ENCODE results near the gene KCNJ15.

Gene KCNJ15

DNA sequence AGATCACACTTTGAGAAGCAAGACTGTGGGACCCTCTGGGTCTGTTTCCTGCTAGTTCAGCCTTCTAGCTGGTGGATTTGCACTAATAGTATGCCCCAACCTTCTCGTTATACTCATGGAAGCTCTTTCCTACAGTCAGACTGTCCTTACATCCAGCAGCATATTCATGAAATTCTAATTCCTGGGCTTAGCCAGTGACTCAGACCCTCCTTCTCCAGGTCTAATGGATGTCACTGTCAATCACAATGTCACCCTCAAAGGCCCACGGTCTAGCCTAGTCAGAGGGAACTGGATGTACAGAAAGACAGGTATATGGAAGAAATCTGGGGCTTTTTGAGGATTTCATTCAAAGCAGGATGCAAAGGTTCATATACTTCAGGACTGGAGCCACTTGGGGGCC is 72.4 kb downstream of the KCNJ15 start:
- no peak for DNase-seq

DNA sequence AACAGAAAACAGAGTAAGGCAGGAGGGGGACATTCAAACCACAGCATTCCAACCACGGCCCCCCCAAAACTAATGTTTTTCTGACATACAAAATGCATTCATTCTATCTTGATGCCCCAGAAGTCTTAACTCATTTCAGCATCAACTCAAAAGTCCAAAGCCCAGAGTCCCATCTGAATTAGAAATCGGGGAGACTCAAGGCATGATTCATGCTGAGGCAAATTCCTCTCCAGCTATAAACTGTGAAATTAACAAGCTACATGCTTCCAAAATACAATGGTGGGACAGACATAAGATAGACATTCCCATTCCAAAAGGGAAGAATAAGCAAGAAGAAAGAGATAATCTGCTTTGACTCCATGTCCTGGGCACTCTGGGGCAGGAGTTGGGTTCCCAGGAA is 73.9 kb downstream of the KCNJ15 start:
- no peak for DNase-seq

DNA sequence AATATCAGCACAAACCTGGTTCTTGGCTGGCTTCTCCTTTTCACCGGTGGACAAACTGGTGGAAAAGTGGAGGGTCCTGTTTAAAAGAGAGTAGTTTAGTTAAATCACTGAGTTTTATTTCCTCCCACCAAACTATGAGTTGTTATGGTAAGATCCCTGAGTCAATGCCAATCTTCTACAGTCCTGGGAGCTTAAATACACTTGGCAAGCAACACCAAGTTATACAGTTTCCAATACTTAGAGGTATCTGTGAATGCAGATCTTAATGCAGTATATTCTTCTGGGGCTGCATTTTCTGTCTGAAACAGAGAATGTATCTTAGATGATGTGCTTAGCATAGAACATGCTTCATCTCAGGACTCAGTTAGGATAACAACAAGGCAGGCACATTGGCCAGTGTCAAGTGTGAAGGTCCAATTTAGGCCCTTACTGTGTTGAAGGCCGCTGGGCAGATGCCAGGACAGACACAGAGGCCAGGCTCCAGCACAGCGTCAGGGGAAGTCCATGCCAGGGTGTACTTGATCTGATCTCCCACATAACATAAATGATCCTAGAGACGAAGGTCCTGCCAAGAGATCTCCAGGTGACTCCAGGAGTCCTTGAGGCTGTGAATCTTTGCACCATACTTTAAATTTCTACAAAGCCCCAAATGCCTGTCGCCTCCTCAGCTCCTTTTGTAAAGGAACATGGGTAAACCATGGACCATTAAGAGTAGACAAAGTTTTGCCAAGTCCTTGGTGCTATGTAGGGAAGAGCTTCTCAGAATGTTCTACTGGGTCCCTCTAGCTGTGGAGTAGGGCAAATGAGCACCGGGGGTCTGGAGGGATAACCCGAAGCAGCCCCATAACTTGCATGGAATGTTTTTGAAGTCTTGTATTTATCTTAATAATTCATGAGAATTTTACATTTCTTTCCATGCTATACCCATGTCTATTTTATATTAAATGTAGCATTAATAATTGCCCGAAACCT is 76.8 kb downstream of the KCNJ15 start:
- no peak for DNase-seq

DNA sequence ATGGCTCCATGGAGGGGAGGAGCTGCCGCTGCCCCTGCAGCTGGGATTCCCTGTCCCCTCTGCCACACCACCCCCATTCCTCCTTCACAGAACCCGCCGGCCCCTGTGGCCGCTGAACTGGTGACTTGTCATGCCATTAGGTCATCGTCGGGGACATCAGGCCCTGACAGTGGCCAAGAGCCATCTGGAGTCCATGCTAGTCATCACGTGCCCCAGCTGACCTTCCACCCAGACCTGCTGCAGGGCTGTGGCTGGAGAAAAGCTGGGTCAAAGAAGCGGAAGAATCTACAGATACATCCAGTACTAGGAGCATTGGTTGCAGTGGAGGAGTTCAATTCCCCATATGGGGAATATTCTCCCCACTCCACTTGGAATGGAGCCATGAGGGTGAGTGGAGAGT is 78.1 kb downstream of the KCNJ15 start:
- DNase-seq: no peak

DNA sequence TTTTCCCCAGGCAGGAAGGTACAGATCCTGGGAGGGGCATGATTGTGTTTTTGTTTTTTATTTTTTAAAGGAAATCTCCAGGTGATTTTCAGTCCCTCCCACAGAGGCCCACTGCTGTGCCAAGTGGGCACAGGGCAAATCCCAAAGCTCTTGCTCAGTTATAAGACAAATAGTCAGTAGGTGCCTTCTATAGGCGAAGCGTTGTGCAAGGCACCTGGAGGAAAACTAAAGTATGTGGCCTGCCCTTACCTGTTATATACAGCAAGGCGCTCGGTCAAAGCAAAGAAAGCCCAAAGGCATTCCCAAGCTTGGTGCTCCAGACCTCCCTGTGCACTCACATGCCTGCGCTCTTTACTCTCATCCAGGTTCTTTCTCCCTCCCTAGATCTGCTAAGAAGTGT is 81.0 kb downstream of the KCNJ15 start:
- DNase-seq: no peak

DNA sequence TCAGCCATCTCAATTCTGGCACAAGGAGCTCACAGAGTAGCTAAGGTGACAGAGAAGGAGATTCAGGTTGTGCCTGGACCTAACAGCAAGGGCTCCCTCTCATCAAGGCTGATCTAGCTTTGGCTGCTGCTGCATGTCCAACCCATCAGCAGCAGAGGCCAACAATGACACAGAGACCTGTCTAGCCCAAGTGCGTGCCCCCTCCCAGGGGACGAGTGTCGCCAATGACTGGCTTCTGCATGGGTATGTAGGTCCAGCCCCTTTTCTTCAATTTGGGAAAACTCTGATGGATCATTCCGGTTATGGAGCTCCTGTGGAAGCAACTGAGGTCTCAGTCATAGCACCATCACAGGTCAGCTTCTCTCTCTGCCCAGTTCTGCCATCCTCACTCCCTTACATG is 83.3 kb downstream of the KCNJ15 start:
- no peak for DNase-seq

DNA sequence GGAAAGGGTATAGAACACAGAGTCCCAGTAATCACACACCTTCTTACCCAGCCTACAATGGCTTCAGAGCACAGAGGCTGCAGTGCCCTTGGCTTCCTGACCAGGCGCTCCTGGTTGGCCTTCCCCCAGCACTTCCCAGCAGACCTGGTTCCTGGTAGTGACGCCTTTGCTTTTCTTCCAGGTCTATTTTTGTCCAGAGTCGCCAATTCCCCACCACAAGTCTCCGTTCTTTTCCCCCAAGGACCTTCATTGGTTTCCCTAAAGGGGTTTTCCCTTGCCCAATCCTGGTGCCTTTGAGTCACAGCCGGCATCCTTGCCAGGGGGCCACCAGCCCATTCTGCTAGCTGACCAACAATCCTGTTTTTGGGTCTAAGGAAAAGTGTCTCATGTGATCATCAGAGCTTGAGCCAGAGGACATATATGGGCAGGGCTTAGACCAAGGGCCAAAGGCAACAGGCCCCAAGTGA is 84.8 kb downstream of the KCNJ15 start:
- no peak for DNase-seq

DNA sequence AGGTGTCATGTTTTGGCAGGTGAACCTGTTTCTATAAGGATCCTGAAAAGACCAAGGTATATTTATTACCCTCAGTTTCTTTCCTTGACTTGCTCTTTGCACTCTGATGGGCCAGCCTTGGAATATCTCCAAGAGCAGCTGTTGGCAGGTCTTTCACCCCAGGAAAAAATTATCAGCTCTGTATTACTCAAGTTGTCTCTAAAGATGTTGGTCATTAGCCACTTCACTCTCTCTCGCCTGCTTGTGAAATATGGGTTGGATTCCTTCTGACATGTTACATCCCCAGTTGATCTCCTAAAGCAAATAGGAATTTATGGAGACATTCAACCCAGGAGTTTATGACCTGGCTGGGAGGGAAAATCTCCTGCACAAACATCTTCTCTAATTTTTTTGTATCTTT is 85.9 kb downstream of the KCNJ15 start:
- no peak for DNase-seq

DNA sequence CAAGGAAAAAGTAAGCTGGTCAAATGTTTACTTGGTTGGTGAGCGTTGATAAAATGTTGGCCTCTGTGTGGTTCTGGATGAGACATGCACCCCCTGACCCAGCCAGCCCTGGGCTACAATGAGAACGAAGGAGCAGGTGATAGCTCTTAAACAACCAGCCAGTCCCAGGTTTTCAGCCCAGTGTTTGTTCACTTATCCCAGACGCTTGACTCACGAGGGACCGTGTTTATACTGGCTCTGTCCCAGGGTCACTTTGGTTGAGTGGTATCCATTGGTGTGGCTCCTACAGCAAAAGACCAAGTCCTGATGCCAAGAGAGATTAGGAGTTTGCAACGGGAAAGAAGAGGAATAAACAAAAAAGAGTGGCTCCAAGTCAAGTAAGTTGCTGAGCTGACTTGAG is 86.9 kb downstream of the KCNJ15 start:
- DNase-seq: no peak

DNA sequence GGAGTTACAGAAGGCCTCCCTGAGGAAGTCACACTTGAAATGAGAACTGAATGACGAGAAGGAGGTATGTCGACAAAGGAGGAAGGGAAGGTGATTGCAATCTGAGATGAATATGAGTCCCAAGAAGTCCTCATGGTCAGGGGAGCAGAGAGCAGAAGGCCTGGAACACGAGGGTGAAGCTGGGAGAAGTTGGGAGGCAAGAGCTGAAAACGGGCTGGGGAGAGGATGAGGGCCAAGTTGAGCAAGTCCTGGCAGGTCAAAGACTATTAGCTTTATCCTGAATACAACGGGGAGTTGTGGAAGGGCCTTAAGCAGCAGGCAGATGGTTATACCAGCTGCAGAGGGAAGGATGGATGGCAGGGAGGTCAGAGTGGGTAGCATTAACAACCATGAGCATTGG is 89.5 kb downstream of the KCNJ15 start:
- no peak for DNase-seq

DNA sequence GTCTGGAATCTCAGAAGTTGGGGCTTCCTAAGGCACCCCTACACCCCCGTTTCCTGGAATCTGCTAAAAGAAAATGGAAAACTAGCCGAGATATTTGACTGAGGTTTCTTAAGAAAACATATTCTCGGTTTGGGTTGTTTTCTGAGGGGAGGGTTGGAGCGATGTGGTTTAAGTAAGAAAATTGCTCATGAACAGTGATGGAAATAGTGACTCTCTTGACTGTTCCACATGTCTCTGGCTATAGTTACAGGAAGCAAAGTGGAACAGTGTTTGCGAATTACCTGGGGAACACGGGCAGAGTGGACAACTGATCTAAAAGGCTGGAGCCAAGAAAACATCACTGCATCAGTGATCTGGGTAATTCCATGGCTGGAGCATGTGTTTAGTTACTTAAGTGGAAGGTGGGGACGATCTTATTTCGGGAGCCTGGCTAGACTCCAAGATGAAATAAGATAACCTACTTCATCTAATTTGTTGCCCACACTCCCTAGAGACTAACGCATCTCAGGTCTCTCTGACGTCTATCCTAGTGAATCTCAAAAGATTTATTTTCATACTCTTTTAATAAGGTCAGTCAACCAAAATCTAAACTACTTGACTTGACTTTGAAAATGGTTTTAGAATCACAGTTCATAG is 92.4 kb downstream of the KCNJ15 start:
- DNase-seq: no peak

DNA sequence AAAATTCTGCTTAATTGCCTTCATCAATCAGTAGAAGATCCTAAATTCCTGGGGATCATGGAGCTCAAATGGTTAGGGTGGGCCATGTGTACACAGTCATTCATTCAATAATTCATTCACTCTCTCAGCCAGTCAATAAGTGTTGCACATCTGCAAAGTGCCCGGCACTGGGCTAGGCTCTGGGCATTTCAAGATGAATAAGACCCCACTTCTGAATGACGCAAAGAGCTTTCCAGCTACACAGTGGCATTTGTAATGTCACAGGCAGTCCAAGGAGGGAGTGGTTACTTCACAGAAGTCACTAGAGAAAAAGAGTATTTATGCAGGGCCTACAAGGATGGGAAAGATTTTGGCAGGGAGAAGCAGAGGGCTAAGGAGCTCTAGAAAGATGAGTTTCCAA is 93.2 kb downstream of the KCNJ15 start:
- no peak for DNase-seq

DNA sequence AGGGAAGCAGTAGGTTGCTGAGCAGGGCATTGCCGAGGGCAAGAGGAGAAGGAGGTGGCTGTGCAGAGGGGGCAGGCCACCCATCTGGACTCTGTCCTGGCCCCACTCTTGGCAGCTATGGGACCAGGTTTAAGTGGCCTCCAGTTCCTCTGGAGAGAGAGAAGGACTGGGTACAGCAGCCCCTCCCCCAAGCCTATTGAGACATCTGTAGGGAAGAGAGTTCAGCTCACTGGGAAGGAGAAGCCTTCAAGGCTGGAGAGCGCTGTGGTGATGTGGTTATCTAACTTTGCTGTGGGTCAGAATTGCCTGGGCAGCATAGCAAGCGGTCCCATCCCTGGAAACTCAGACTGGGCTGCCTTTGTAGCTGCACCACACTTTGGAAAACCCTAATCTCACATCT is 93.9 kb downstream of the KCNJ15 start:
- no peak for DNase-seq

DNA sequence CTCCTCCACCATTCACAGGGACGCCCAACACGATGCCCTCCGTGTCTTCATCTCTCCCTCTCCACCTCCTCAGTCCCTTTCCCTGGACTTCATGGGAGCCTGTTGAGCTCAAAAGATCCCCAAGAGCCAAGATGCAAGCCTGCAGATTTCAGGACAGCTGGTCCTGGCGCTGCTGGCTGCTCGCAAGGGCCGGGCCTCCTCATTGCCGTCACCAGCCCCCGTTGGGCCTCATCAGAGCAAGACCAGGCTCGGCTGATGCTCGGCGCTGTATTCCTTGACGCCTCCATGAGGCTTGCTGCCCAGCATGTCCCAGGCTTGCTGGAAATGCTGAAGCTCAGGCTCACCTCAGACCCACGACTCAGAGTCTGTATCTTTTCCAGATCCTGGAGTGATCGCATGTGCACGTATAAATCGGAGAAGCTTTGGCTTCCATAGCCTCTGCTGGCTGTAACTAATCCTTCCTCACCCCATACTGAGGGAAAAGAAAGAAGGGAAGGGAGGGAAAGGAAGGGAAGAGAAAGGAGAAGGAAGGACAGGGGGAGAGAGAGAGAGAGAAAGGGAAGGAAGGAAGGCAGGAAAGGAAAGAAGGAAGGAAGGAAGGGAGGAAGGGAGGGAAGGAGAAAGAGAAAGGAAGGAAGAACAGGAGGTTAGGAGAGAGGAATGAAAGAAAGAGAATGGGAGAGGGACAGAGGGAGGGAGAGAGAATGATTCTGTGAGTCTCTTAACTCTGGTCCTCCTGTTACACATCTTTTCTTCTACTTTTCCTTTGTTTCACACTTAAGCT is 94.6 kb downstream of the KCNJ15 start:
- DNase-seq: no peak

DNA sequence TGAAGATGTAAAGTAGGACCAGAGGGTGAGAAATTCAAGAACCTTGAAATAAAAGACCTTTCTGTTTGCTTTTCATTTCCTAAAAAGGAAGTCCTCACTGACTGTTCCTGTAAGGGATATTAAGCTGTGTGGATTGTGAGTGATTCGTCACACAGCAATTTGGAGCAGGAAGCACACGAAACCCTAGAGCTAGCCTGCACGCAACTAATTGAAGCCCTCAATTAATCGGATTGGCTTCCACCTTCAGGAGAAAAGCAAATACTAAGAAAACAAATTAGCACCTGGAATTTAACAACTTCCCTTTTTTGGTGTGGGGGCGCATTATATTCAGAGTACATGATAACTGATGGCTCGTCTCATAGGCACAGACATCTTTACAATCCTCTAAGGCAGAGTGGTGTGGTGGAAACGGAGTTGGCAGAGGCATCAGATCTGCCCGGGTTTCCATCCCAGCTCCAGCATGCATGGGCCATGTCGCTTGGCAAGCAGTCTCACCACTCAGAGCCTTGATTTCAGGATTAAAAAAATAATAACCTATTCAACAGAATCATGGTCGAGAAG is 95.2 kb downstream of the KCNJ15 start:
- no peak for DNase-seq

DNA sequence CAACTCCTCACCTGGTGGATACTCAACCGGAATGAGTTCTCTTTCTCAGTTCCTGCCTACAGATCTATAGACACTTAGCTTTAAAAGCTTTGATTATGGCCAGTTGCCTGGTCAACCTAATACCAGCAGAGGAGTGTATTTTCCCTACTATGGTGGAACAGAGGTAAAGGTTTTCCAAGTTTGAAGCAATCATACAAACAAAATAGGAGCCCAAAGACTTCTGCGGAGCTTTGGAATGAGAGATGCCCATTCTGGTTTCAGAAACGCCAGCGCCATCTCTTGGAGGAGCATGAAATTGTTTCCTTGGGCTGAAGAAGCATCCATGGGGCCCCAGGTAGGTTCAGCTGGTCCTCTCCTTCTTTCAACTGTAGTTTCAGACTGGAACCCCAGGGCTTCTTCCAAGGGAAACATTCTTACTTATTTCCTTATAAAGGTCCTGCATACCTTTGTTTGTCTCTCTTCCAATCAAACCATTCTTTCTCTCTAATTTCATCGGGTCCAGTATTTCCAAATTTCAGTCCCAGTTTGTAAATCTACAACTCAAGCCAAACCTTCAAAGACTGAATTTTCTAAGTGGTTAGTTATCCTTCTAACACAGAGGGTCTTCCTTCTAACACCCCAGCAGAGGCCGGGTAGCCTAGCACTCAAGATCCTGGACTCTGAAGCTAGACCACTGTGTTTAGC is 95.9 kb downstream of the KCNJ15 start:
- no peak for DNase-seq

DNA sequence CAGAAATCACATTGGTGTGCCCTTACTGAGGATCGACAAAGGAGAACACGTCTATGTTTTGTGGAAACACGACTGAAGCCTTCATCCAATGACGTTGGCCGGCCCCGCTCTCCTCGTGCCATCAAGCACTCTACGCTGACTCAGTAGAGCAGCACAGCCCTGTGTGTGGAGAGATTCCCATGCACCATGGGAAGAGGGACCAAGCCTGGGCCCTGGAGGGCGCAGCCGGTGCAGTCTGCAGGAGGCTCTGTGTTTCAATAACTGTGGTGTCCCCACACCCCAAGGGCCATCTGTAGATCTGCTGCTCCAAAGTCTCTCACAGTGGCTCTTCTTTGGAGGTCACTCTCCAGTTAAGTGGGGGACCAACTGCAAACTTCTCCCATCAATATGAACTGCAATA is 97.4 kb downstream of the KCNJ15 start:
- DNase-seq: no peak

DNA sequence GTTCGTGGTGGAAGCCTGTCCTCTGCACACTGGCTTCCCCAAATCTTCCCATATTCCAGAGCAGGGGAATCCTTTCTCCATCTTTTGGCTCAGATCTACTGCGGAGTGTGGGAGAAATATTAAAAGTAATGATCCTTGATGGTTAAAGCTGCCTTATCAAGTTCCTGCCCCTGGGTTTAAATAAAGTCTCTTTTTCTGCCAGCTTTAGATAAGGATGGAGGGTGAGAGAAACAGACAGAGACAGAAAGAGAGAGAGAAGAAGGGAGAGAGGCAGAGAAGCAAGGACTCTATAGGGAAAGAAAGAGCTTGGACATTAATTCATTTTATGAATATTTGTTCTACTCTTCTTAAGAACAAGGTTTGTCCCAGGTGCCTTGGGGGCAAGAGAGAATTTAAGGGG is 98.0 kb downstream of the KCNJ15 start:
- no peak for DNase-seq

DNA sequence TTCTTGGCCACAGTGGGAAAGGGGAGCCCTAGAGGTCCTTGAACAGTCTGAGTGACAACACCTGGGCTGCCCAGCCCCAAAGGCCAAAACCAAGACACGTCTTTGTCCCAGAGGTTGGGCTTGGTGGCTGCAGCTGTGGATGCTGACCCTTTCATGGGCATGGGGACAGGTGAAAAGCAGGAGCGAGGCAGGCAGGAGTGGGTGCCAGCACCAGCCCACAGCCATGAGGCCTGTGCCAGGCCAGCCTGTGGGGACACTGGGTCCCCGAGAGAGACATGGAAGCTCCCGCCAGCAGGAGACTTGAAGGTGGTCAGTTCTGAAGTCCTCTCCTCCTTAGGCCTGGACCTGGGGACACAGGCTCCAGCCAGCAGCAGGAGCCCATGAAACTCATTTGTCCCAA is 98.6 kb downstream of the KCNJ15 start:
- no peak for DNase-seq

DNA sequence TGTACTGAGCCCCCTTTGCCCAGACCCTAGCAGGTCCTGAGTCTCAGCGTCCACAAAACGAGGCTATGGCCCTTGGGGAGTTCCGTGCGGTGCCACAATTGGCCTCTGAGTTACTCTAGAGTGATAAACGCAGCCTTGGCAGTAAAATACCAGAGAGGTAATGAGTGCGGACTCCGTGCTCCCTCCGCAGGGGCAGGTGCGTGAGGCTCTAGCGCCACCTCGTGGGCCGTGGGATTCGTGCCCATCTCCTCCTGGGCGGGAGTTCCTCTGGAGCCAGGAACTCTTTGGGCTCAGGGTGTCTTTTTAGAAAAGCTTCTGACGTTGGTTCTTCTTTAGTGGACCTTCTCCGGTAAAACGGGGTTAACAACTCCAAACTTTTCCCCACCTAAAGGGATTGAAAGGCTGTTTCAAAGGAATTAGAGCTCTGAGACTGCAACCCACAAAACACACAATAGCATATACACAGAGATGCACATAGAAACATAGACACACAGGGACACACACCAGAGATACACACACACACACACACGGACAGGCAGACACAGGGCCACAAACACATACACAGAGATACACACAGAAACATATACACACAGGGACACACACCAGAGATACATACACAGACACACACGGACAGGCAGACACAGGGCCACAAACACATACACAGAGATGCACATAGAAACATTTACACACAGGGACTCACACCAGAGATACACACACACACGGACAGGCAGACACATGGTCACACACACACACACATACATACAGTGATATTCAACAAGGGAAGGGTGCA is 99.4 kb downstream of the KCNJ15 start:
- DNase-seq: no peak
